ENCODE measurements around the gene FOXE3. TPM values are rescaled to one million over a fixed set of nuclear protein-coding genes. Genes with fewer than 3 reads are reported as not detected.

Gene FOXE3
- total and polyA plus RNA-seq, 2 of the 8 experiments (the other 6 are each of a cell fraction or from before 2014, with no cell fraction given): 0.18 TPM; not detected in 1

DNA sequence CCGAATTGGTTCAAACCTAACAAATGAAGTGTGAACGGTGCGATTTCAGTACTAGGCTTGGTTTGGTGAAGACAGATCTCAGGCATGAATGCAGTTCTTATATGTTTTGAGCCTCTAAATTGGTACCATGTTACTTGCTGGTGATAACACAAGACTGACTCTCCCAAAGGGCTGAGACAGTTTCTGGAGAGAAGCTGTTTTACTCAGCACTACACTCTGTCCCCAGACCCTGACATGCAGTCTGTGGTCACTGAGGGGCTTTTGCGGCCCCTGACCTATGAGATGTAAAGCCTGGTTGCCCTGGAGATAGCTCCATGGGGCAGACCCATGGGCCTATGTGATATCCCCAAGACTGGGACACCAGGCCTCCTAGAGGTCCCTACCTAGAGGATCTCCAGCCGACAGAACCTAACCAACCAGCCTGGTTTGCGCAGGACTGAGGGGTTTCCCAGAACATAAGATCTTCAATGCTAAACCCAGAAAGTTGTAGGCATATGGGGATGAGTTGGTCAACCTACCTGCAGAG lies 19.4 kb upstream of the FOXE3 start (continued):
- TF ChIP-seq, protein P1, sequence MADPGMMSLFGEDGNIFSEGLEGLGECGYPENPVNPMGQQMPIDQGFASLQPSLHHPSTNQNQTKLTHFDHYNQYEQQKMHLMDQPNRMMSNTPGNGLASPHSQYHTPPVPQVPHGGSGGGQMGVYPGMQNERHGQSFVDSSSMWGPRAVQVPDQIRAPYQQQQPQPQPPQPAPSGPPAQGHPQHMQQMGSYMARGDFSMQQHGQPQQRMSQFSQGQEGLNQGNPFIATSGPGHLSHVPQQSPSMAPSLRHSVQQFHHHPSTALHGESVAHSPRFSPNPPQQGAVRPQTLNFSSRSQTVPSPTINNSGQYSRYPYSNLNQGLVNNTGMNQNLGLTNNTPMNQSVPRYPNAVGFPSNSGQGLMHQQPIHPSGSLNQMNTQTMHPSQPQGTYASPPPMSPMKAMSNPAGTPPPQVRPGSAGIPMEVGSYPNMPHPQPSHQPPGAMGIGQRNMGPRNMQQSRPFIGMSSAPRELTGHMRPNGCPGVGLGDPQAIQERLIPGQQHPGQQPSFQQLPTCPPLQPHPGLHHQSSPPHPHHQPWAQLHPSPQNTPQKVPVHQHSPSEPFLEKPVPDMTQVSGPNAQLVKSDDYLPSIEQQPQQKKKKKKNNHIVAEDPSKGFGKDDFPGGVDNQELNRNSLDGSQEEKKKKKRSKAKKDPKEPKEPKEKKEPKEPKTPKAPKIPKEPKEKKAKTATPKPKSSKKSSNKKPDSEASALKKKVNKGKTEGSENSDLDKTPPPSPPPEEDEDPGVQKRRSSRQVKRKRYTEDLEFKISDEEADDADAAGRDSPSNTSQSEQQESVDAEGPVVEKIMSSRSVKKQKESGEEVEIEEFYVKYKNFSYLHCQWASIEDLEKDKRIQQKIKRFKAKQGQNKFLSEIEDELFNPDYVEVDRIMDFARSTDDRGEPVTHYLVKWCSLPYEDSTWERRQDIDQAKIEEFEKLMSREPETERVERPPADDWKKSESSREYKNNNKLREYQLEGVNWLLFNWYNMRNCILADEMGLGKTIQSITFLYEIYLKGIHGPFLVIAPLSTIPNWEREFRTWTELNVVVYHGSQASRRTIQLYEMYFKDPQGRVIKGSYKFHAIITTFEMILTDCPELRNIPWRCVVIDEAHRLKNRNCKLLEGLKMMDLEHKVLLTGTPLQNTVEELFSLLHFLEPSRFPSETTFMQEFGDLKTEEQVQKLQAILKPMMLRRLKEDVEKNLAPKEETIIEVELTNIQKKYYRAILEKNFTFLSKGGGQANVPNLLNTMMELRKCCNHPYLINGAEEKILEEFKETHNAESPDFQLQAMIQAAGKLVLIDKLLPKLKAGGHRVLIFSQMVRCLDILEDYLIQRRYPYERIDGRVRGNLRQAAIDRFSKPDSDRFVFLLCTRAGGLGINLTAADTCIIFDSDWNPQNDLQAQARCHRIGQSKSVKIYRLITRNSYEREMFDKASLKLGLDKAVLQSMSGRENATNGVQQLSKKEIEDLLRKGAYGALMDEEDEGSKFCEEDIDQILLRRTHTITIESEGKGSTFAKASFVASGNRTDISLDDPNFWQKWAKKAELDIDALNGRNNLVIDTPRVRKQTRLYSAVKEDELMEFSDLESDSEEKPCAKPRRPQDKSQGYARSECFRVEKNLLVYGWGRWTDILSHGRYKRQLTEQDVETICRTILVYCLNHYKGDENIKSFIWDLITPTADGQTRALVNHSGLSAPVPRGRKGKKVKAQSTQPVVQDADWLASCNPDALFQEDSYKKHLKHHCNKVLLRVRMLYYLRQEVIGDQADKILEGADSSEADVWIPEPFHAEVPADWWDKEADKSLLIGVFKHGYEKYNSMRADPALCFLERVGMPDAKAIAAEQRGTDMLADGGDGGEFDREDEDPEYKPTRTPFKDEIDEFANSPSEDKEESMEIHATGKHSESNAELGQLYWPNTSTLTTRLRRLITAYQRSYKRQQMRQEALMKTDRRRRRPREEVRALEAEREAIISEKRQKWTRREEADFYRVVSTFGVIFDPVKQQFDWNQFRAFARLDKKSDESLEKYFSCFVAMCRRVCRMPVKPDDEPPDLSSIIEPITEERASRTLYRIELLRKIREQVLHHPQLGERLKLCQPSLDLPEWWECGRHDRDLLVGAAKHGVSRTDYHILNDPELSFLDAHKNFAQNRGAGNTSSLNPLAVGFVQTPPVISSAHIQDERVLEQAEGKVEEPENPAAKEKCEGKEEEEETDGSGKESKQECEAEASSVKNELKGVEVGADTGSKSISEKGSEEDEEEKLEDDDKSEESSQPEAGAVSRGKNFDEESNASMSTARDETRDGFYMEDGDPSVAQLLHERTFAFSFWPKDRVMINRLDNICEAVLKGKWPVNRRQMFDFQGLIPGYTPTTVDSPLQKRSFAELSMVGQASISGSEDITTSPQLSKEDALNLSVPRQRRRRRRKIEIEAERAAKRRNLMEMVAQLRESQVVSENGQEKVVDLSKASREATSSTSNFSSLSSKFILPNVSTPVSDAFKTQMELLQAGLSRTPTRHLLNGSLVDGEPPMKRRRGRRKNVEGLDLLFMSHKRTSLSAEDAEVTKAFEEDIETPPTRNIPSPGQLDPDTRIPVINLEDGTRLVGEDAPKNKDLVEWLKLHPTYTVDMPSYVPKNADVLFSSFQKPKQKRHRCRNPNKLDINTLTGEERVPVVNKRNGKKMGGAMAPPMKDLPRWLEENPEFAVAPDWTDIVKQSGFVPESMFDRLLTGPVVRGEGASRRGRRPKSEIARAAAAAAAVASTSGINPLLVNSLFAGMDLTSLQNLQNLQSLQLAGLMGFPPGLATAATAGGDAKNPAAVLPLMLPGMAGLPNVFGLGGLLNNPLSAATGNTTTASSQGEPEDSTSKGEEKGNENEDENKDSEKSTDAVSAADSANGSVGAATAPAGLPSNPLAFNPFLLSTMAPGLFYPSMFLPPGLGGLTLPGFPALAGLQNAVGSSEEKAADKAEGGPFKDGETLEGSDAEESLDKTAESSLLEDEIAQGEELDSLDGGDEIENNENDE (IDR thresholded peaks at IDR 0.05; ENCODE audit: insufficient replicate concordance, low read length): no peak
- TF ChIP-seq CHD2 (IDR thresholded peaks at IDR 0.05; ENCODE audit: low read length) (no peak), KDM1A (IDR thresholded peaks at IDR 0.05; ENCODE audit: borderline replicate concordance, low read length) (no peak), EGR1 (IDR thresholded peaks at IDR 0.05; ENCODE audit: borderline replicate concordance, low read depth, low read length) (no peak), SIRT6 (IDR thresholded peaks at IDR 0.05; ENCODE audit: low read length) (no peak), BCL11A (IDR thresholded peaks at IDR 0.05; ENCODE audit: low read depth in 2 of 2, low read length in 2 of 2) (no peak), EZH2 (IDR thresholded peaks at IDR 0.05; ENCODE audit: low read depth, low read length, severe bottlenecking) (no peak)

All from H1 (cell line).